GM12875 (cell line): ENCODE data around the gene TMEM115.
A peak's percentile ranks its signal among the peaks of the same experiment; 100 is the strongest.

Experiments
- H3K4me3 ChIP-seq: one replicate; pipeline ENCODE4 v1.5.1; 2011; ENCODE audit warnings: low read depth, low read length, control low read depth
- CTCF ChIP-seq: IDR thresholded peaks from 2 replicates; pipeline ENCODE4 v1.5.1; 2011; ENCODE audit warnings: low read depth, mild to moderate bottlenecking, control low read depth, inconsistent platforms, low read length, moderate library complexity, borderline replicate concordance; ENCODE audit not compliant: insufficient read depth

The TMEM115 gene

GRCh38 chr3:50352781-50353180 lies 6.5 kb downstream of the TMEM115 start:
- TF ChIP-seq CTCF: 0 out of 2 replicates have a peak, but pooled peaks have one; percentile 10
- no peak overlapping the region for H3K4me3 ChIP-seq

GRCh38 chr3:50351323-50351697 lies 8.0 kb downstream of the TMEM115 start:
- peak overlapping the region; percentile 99 for H3K4me3 ChIP-seq
- TF ChIP-seq CTCF: no peak

GRCh38 chr3:50350527-50351322 lies 8.6 kb downstream of the TMEM115 start, which contains the start of the genes CYB561D2 and NPRL2:
TSS of gene CYB561D2 (plus strand) at chr3:50350862. CDS start at chr3:50351434, 572 bp downstream.
TSS of gene NPRL2 (minus strand) at chr3:50350775. CDS start at chr3:50350652, 123 bp downstream.
- no peak for TF ChIP-seq CTCF
- peak within 1 kb of the TSS; percentile 99 for H3K4me3 ChIP-seq

- no peak for TF ChIP-seq CTCF
- H3K4me3 ChIP-seq: peak overlapping the region; percentile 99
Observed at GRCh38 chr3:50350213-50350526, 9.2 kb downstream of the TMEM115 start.

GRCh38 chr3:50347187-50347813 lies 12.0 kb downstream of the TMEM115 start:
- TF ChIP-seq CTCF: peak; percentile 50; the same call in 1 of the 2 replicates
- H3K4me3 ChIP-seq: no peak overlapping the region

GRCh38 chr3:50345586-50346234 lies 13.6 kb downstream of the TMEM115 start, which contains the start of gene ZMYND10:
TSS of gene ZMYND10 (minus strand) at chr3:50345732. CDS start at chr3:50345579, 153 bp downstream.
- H3K4me3 ChIP-seq: peak within 1 kb of the TSS; percentile 27
- TF ChIP-seq CTCF: 0 out of 2 replicates have a peak, but pooled peaks have one; percentile 3
